OCI-LY1 (cell line): Measurements from ENCODE around the gene TTPAL.

Source experiments
- H2AFZ ChIP-seq: fragments of 200-600 bp; sonication (generic), shearing (Covaris generic); 2 replicates; pipeline ENCODE4 v1.6.0; 2014; ENCODE audit warnings: antibody characterized with exemption, mild to moderate bottlenecking, low read length
- H3F3A ChIP-seq: fragments of 200-600 bp; sonication (generic), shearing (Covaris generic); 2 replicates; pipeline ENCODE4 v1.6.0; 2014; ENCODE audit warnings: mild to moderate bottlenecking, antibody characterized with exemption, low read length, moderate library complexity; ENCODE audit not compliant: insufficient read depth
- H3K27ac ChIP-seq: fragments of 200-600 bp; sonication (generic); 2 replicates; pipeline ENCODE4 v1.5.1; 2014; ENCODE audit warnings: low read length, mixed run types, mild to moderate bottlenecking, low read depth; ENCODE audit not compliant: poor library complexity, severe bottlenecking
- H3K27me3 ChIP-seq: fragments of 200-600 bp; sonication (generic); 2 replicates; pipeline ENCODE4 v1.6.0; 2014; ENCODE audit warnings: antibody characterized with exemption, mild to moderate bottlenecking, low read length, moderate library complexity; ENCODE audit not compliant: insufficient read depth
- H3K36me3 ChIP-seq: fragments of 200-600 bp; sonication (generic); 2 replicates; pipeline ENCODE4 v1.6.1; 2014; ENCODE audit warnings: mild to moderate bottlenecking, antibody characterized with exemption, low read length, moderate library complexity, mixed read lengths; ENCODE audit not compliant: insufficient read depth
- H3K4me1 ChIP-seq: fragments of 200-600 bp; sonication (generic); 2 replicates; pipeline ENCODE4 v1.5.1; 2014; ENCODE audit warnings: mild to moderate bottlenecking, low read length, moderate library complexity; ENCODE audit not compliant: insufficient read depth, severe bottlenecking
- H3K4me2 ChIP-seq: fragments of 200-600 bp; sonication (generic), shearing (Covaris generic); 2 replicates; pipeline ENCODE4 v1.6.1; 2014; ENCODE audit warnings: low read length
- H3K4me3 ChIP-seq: fragments of 200-600 bp; sonication (generic); 2 replicates; pipeline ENCODE4 v1.5.1; 2014; ENCODE audit warnings: low read length, low read depth, mild to moderate bottlenecking, mixed read lengths; ENCODE audit not compliant: poor library complexity, severe bottlenecking
- H3K79me2 ChIP-seq: fragments of 200-600 bp; shearing (Covaris generic); 2 replicates; pipeline ENCODE4 v1.6.1; 2016; ENCODE audit warnings: mixed run types, low read length, mixed read lengths; ENCODE audit not compliant: insufficient read depth
- H3K9ac ChIP-seq: fragments of 200-600 bp; sonication (generic), shearing (Covaris generic); 2 replicates; pipeline ENCODE4 v1.6.1; 2014; ENCODE audit warnings: mild to moderate bottlenecking, low read length, mixed read lengths
- H3K9me2 ChIP-seq: fragments of 200-600 bp; sonication (generic), shearing (Covaris generic); 2 replicates; pipeline ENCODE4 v1.6.1; 2014; ENCODE audit warnings: low read depth, mild to moderate bottlenecking, low read length, mixed read lengths
- H3K9me3 ChIP-seq: fragments of 200-600 bp; shearing (Covaris generic); 2 replicates; pipeline ENCODE4 v1.6.1; 2014; ENCODE audit warnings: low read length, mixed read lengths
- H4K20me1 ChIP-seq: fragments of 200-600 bp; sonication (generic), shearing (Covaris generic); 2 replicates; pipeline ENCODE4 v1.6.0; 2016; ENCODE audit warnings: mild to moderate bottlenecking, low read length; ENCODE audit not compliant: insufficient read depth
- CTCF ChIP-seq: fragments of 200-600 bp; sonication (generic), shearing (Covaris generic); IDR thresholded peaks from 2 replicates; pipeline ENCODE4 v1.5.1; 2017; ENCODE audit warnings: mild to moderate bottlenecking, antibody characterized with exemption, low read length, moderate library complexity, mixed read lengths
- EZH2 ChIP-seq: fragments of 200-600 bp; sonication (generic), shearing (Covaris generic); IDR thresholded peaks from 2 replicates; pipeline ENCODE4 v1.8.0; 2017; ENCODE audit warnings: borderline replicate concordance, mixed run types, mild to moderate bottlenecking, antibody characterized with exemption, low read length, moderate library complexity, mixed read lengths

The TTPAL gene

GRCh38 chr20:44454306-44454963 lies 21.2 kb upstream of the TTPAL start:
- Histone ChIP-seq H3K4me2 (no peak overlapping the region), H3K27me3 (no peaks in the 10 kb centered on the region), H3K9me2 (no peaks in the 10 kb centered on the region), H3K9ac (no peak overlapping the region), H3K4me1 (no peaks in the 10 kb centered on the region), H3K9me3 (no peaks in the 10 kb centered on the region), H4K20me1 (no peaks in the 10 kb centered on the region), H2AFZ (no peak overlapping the region), H3K79me2 (no peaks in the 10 kb centered on the region), H3K36me3 (no peaks in the 10 kb centered on the region), H3K4me3 (no peak overlapping the region), H3K27ac (no peak overlapping the region), H3F3A (no peaks in the 10 kb centered on the region)
- TF ChIP-seq EZH2 (no peak), CTCF (no peak)

DNA sequence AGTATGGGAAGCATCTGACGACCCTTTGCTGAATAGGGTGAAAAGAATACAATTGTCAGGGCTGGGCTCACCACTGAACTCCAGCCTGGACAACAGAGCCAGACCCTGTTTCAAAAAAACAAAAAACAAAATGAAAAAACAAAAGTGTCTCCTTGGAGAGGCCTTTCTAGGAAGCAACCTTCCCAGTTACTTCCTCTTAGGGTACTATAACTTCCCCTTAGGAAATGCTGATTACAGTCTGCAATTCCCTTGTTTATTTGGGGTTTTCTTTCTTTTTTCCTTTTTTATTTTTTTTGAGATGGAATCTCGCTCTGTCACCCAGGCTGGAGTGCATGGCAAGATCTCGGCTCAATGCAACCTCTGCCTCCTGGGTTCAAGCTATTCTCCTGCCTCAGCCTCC lies 20.5 kb upstream of the TTPAL start:
- no peaks in the 10 kb centered on the region for H3K27me3 ChIP-seq
- H3K79me2 ChIP-seq: no peaks in the 10 kb centered on the region
- H3K27ac ChIP-seq: no peak overlapping the region
- no peaks in the 10 kb centered on the region for H3F3A ChIP-seq
- no peaks in the 10 kb centered on the region for H3K36me3 ChIP-seq
- H3K4me2 ChIP-seq: no peak overlapping the region
- no peak overlapping the region for H3K4me3 ChIP-seq
- H3K9me3 ChIP-seq: no peaks in the 10 kb centered on the region
- no peak overlapping the region for H2AFZ ChIP-seq
- H3K4me1 ChIP-seq: no peaks in the 10 kb centered on the region
- H3K9me2 ChIP-seq: no peaks in the 10 kb centered on the region
- no peak overlapping the region for H3K9ac ChIP-seq
- no peak for TF ChIP-seq EZH2
- no peak for TF ChIP-seq CTCF
- H4K20me1 ChIP-seq: no peaks in the 10 kb centered on the region

DNA sequence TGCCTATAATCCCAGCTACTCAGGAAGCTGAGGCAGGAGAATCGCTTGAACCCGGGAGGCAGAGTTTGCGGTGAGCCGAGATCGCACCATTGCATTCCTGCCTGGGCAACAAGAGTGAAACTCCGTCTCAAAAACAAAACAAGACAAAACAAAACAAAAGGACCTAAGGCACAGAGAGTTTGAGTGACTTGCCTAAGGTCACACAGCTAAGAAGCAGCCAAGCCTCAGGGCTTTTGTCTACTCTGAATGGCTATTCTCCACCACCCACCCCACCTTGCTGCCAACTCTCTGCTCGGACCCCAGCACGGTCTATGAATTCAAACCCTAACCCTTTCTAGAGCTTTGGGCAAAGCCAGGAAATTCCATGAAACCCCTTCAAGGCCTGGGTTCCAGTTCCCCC lies 19.1 kb upstream of the TTPAL start:
- no peak overlapping the region for H3K27ac ChIP-seq
- H3K4me2 ChIP-seq: no peak overlapping the region
- H3F3A ChIP-seq: no peaks in the 10 kb centered on the region
- H3K9me2 ChIP-seq: no peaks in the 10 kb centered on the region
- H3K4me1 ChIP-seq: no peaks in the 10 kb centered on the region
- TF ChIP-seq CTCF (no peak), EZH2 (no peak)
- H3K79me2 ChIP-seq: no peaks in the 10 kb centered on the region
- H3K4me3 ChIP-seq: no peak overlapping the region
- no peaks in the 10 kb centered on the region for H3K36me3 ChIP-seq
- no peaks in the 10 kb centered on the region for H3K27me3 ChIP-seq
- H3K9me3 ChIP-seq: no peaks in the 10 kb centered on the region
- no peak overlapping the region for H3K9ac ChIP-seq
- H4K20me1 ChIP-seq: no peaks in the 10 kb centered on the region
- no peak overlapping the region for H2AFZ ChIP-seq
